HL-60 (cell line): ENCODE measurements around the gene TLX1.

Experiments used
- DNase-seq, 2 experiments: peaks; one replicate each; pipeline ENCODE4 v3.0.0-alpha.2; 2010 to 2020; ENCODE audit warnings: low read depth in 1 of 2, low spot score in 1 of 2
- H3K27ac ChIP-seq: fragments of 250-450 bp; sonication (Bioruptor Pico); replicated peaks from 2 replicates; pipeline ENCODE4 v1.5.1; 2020; ENCODE audit warnings: mild to moderate bottlenecking, moderate library complexity
- H3K27me3 ChIP-seq: fragments of 250-450 bp; sonication (Bioruptor Pico); 2 replicates; pipeline ENCODE4 v1.5.1; 2021; ENCODE audit warnings: mild to moderate bottlenecking, moderate library complexity; ENCODE audit not compliant: insufficient read depth, poor library complexity, severe bottlenecking
- H3K4me3 ChIP-seq: replicated peaks from 2 replicates; pipeline ENCODE4 v1.5.1; 2011; ENCODE audit warnings: mild to moderate bottlenecking, control low read depth, low read length; ENCODE audit not compliant: insufficient read depth
- GABPA ChIP-seq: IDR thresholded peaks from 2 replicates; pipeline ENCODE4 v1.6.1; 2012; ENCODE audit warnings: low read depth
- POLR2AphosphoS5 ChIP-seq: IDR thresholded peaks from 2 replicates; pipeline ENCODE4 v1.6.1; 2012; ENCODE audit warnings: low read depth
- SPI1 ChIP-seq: IDR thresholded peaks from 2 replicates; pipeline ENCODE4 v1.6.1; 2012; ENCODE audit warnings: low read depth, mild to moderate bottlenecking, borderline replicate concordance
- TF ChIP-seq, protein P1 (sequence below): IDR thresholded peaks from one replicate; pipeline ENCODE4 v1.5.1; 2011; ENCODE audit warnings: low read length, control low read depth, inconsistent platforms; ENCODE audit not compliant: insufficient read depth
- TF ChIP-seq, protein P2 (sequence below): IDR thresholded peaks from 2 replicates; pipeline ENCODE4 v1.6.1; 2012; ENCODE audit warnings: low read depth; ENCODE audit not compliant: insufficient replicate concordance

TLX1 gene

GRCh38 chr10:101158459-101159058 lies 27.5 kb downstream of the TLX1 start:
- peaks cover 38% of the 10 kb centered on the region for H3K27me3 ChIP-seq
- no peak overlapping the region for H3K27ac ChIP-seq
- DNase-seq, result no peak
- TF ChIP-seq, protein P1, sequence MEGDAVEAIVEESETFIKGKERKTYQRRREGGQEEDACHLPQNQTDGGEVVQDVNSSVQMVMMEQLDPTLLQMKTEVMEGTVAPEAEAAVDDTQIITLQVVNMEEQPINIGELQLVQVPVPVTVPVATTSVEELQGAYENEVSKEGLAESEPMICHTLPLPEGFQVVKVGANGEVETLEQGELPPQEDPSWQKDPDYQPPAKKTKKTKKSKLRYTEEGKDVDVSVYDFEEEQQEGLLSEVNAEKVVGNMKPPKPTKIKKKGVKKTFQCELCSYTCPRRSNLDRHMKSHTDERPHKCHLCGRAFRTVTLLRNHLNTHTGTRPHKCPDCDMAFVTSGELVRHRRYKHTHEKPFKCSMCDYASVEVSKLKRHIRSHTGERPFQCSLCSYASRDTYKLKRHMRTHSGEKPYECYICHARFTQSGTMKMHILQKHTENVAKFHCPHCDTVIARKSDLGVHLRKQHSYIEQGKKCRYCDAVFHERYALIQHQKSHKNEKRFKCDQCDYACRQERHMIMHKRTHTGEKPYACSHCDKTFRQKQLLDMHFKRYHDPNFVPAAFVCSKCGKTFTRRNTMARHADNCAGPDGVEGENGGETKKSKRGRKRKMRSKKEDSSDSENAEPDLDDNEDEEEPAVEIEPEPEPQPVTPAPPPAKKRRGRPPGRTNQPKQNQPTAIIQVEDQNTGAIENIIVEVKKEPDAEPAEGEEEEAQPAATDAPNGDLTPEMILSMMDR, result no peak
- TF ChIP-seq GABPA (no peak), SPI1 (no peak), POLR2AphosphoS5 (no peak)
- TF ChIP-seq, protein P2, sequence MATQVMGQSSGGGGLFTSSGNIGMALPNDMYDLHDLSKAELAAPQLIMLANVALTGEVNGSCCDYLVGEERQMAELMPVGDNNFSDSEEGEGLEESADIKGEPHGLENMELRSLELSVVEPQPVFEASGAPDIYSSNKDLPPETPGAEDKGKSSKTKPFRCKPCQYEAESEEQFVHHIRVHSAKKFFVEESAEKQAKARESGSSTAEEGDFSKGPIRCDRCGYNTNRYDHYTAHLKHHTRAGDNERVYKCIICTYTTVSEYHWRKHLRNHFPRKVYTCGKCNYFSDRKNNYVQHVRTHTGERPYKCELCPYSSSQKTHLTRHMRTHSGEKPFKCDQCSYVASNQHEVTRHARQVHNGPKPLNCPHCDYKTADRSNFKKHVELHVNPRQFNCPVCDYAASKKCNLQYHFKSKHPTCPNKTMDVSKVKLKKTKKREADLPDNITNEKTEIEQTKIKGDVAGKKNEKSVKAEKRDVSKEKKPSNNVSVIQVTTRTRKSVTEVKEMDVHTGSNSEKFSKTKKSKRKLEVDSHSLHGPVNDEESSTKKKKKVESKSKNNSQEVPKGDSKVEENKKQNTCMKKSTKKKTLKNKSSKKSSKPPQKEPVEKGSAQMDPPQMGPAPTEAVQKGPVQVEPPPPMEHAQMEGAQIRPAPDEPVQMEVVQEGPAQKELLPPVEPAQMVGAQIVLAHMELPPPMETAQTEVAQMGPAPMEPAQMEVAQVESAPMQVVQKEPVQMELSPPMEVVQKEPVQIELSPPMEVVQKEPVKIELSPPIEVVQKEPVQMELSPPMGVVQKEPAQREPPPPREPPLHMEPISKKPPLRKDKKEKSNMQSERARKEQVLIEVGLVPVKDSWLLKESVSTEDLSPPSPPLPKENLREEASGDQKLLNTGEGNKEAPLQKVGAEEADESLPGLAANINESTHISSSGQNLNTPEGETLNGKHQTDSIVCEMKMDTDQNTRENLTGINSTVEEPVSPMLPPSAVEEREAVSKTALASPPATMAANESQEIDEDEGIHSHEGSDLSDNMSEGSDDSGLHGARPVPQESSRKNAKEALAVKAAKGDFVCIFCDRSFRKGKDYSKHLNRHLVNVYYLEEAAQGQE, result no peak
- H3K4me3 ChIP-seq, result no peak overlapping the region

DNA sequence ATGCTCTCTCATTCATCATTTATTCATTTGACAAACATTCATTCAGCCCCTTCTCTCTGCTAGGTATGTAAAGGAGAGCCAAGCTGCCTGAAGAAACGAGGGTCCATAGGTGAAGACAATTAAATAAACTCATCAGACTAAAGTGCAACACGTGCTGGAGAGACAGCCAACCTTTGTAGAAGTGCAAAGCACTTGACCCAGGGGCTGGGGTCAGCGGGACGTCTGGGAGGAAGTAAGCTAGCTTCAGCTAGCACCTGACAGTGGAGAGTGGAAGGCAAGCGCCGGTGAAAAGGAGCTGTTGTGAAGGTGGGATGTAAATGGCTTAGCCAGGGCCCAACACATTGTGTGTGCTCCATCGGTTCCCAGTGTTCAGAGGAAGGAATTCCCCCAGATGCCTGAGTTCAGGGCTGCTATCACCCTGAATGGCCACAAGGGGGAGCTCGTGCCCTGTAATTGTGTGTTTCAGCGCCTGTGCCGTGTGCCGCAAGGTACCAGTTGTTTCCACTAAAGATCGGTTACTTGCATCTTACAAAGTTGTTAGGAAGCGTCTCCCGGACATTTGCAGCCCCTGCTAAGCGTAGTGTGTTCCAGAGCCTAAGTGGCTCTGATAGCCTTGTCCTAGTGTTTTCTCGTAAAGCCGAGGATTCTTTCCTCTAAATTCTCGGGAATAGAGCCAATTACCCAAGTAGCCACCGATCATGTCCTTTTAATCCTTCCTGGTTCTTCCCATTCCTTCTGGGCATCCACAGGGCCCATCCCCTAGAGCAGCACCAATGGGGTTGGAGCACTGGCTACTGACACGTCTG lies 30.6 kb downstream of the TLX1 start:
- no peak for TF ChIP-seq SPI1
- TF ChIP-seq POLR2AphosphoS5, result no peak
- TF ChIP-seq, protein P2, result no peak
- no peak for TF ChIP-seq GABPA
- TF ChIP-seq, protein P1, result peak; percentile 98
- Histone ChIP-seq H3K4me3 (no peak overlapping the region), H3K27ac (no peak overlapping the region), H3K27me3 (peaks cover 37% of the 10 kb centered on the region)
- DNase-seq, result peak; percentile 33 to 56

DNA sequence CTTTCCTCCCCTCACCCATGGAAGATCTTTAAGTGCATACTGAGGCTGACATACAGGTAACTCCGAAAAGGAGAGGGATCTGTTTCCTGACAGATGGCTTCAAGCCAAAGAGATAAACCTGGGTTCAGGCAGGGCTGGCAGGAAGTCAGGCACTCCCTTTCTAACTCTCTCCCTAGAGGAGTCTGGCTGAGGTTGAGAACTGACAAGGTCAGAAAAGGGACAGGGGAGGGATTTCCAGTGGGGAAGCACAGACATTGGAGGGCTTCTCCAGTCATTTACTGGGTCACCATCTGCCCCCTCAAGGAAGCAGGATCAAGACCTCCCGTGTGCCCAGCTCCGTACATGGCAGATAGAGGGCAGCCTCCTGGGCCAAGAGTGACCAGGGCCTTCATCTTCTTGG lies 31.6 kb downstream of the TLX1 start:
- H3K4me3 ChIP-seq, result no peak overlapping the region
- TF ChIP-seq SPI1, result no peak
- TF ChIP-seq, protein P1, result no peak
- TF ChIP-seq, protein P2, result no peak
- TF ChIP-seq POLR2AphosphoS5, result no peak
- TF ChIP-seq GABPA, result no peak
- H3K27ac ChIP-seq, result no peak overlapping the region
- no peak for DNase-seq
- H3K27me3 ChIP-seq, result peaks cover 36% of the 10 kb centered on the region
